HG03520 (cell line): ENCODE results near the gene LCN10.
A peak's percentile ranks its signal among the peaks of the same experiment; 100 is the strongest.
"Not testable (repeated sequence)": the region's sequence is repeated elsewhere in the genome, so short reads cannot be mapped to it uniquely, and the experiment has no call there.

Experiments used
- ATAC-seq: cut with Tn5 transposase; IDR thresholded peaks from one replicate; pipeline ENCODE4 v1.9.1; 2021; ENCODE audit warnings: mild to moderate bottlenecking, moderate library complexity; ENCODE audit not compliant: unreplicated experiment

The LCN10 gene

DNA sequence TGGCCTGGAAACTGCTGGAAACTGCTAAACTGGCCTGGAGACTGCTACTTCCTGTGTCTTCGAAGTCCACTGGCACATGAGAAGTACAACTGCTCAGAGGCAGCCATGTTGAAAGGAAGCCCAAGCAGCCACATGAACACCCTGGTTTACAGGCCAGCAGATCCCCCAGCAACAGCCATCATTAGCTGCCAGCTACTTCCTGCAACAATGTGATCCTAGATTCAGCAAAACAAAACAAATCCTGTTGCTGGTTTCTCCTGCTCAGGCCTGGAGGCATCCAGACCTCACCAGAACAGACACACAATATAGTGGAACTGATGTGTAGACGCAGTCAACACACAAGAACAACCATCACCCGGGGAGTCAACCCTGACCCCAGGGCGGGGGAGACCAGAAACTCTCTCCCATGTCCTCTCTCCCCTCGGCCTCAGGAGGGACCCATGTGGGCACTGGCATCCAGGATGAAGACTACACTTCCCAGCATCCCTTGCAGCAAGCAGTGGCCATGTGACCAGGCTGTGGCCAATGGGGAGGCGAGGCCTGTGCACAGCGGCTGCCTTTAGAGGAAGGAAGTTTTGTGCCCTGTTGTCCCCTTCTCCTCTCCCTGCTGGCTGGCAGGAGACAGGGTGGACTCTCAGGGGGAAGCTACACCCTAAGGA is 30.8 kb upstream of the LCN10 start:
- no peak for ATAC-seq

DNA sequence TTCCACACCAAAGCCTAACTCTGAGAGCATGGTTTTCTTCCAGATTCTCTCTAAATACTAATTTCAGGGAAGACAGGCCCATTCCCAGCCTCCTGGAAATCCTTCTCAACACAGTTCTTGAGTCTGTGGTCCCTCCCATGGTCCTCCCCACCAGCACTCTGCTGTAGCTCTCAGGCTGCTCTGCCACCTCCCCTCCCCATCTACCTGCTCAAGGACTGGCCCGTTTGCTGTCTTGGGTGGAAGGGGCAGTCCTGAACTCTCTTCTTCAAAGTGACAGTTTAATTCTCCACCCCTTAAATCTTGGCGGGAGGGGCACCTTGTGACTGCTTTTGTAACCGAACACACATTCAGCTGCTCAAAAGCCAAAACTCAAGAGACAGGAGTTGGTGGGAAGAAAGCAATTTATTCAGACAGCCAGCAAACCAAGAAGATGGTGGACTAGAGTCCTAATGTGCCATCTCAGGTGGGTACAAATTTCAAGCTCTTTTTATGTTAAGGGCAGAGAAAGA is 29.2 kb upstream of the LCN10 start:
- ATAC-seq: no peak

DNA sequence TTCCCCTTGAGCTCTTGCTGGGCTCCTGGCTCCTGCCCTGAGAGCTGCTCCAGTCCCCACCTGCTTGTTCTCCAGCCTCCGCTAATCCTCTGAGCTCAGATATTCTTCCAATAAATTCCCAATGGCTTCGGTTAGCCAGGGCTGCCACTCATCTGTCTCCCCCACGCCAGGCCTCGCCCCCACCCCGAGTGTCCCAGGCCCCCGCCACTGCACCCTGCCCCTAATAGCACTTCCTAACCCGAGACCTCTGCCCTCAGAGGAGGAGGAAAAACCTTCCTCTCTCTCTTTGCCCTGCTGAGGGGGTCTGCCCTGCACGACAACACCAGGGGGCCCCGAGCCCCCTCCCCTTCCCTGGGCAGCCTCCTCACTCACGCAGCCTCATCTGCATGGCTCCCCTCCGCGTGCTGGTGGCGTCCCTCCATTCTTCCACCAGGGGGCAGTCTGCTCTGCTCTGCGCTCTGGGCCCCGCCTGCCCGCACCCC is 27.0 kb upstream of the LCN10 start:
- no peak for ATAC-seq

DNA sequence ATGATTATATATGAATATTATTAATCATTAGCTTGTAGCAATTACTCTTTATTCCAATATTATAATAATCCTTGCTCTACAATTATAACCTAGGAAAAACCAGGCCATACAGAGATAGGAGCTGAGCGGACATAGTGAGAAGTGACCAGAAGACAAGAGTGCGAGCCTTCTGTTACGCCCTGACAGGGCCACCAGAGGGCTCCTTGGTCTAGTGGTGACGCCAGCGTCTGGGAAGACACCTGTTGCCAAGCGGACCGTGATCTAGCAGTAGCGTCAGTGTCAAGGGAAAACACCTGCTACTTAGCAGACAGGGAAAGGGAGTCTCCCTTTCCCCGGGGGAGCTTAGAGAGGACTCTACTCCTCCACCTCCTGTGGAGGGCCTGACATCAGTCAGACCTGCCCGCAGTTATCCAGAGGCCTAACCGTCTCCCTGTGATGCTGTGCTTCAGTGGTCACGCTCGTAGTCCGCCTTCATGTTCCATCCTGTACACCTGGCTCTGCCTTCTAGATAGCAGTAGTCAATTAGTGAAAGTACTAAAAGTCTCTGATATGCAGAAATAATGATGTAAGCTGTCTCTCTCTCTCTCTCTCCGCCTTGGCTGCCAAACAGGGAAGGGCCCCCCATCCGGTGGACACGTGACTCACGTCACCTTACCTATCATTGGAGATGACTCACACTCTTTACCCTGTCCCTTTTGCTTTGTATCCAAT is 23.8 kb upstream of the LCN10 start:
- ATAC-seq: not testable (repeated sequence)

DNA sequence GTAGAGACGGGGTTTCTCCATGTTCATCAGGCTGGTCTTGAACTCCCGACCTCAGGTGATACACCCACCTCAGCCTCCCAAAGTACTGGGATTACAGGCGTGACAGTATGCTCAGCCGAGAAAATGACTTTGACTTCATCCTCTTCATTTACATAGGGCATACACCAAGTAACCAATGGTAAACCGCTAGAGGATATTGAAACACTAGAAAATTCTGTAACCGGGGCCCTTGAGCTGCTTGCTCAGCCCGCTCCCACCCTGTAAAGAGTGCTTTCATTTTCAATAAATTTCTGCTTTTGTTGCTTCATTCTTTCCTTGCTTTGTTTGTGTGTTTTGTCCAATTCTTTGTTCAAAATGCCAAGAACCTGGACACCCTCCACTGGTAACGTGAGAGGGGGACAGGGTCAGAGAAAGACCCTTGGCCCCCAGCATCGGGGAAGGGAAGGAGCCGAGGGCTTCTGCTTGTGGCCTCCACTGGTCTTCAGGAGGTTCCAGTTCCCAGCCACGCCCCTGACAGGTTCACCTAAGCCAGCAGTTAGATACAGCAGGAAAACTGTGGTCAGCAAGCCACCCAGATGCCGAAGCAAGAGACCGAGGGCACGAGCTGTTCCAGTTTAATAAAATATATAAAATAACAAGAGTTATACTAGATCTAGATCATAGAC is 23.1 kb upstream of the LCN10 start:
- ATAC-seq: peak; percentile 53

DNA sequence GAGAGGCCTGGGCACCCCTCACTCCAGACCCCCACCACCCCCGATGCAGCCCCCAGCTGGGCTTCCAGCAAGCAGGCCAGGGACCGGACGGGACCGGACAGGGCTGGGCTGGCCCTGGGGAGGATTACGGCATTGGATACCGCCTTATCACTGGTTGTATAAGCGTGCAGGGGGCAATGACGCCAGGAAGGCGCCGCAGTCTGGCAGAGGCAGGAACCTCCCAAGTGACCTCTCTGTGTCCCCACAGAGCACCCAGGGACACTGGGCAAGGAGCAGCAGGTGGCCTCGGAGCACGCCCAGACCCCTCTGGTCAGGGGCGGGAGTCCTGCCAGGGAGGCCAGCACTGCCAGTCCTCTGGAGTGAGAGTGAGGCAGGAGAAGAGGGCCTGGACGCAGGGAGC is 22.3 kb upstream of the LCN10 start:
- no peak for ATAC-seq

DNA sequence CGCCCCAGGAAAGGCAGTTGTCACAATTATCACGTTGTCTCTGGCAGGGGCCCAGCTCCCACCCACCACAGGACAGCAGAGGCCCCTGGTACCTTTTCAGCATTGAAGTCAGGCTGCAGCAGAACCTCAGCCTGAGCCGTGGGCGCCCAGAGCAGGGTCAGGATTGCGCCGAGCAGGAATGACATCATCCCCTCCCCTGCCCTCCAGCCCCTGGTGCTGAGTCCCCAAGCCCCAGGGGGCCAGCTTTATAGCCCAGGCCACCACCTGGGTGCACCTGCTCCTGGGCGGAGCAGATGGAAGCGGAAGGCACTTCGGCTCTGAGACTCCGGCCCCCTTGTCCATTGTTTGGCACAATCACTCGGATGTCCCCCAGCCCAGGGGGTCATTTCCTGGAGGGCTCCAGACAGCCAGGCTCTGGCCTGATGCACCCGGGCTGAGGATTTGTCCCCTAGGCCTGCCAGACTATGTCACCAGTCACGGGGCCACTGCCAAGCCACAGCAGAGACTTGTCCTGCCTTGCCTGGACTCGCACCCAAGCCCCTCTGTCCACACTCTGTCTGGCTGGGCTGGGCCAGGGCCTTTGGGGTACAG is 21.7 kb upstream of the LCN10 start, which contains the start of gene LCN15:
TSS of gene LCN15 (minus strand) at position 218 of the 591 bp plus-strand sequence. CDS start at position 188, 30 bp downstream.
- ATAC-seq: no peak

DNA sequence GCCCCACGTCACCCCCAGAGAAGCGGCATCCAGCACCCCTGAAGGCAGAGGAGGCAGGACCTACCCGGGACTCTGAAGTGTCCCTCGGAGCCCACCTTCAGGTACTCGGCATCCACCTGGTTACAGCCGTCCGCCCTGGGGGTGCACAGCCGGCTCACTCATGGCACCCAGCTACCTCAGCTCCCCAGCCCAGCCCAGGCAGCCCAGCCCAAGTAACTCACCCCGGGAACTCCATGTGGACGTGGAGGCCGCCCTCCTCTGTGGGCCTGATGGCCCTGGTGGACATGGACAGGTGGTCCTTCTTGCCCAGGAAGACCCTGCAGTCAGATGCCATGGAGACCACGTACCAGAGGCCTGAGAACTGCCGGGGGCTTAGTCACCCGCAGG is 20.9 kb upstream of the LCN10 start:
- no peak for ATAC-seq

DNA sequence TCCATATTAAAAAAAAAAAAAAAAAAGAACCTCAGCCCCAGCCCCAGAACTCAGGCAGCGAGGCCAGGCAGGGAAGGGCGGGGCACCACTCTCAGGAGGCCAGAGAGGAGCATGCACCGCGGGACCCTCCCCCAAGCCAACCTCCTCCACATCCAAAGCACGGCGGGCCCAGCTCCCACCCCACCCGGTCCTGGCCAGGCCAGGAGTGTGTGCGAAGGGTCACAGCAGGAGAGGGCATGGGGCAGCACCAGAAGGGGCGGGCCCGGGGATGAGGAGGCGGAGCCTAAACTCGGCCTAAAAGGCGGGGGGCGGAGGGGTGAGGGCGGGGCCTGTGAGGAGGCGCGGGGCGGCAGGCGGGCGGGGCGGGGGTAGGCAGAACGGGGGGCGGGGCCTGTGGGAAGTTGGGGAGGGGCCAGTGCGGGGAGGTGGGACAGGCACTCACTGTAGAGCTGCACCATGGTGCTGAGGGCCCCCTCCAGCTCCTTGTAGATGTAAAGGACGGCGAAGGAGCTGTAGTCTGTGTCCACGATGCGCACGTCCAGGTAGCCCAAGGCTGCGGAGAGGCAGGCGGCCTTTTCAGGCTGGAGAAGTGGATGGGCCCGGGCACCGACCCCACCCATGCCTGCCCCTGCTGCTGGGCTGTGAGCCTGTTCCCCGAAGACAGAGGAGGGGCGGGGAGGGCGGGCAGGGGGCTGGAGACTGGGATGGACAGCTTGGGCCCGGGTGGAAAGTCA is 20.3 kb upstream of the LCN10 start:
- no peak for ATAC-seq

DNA sequence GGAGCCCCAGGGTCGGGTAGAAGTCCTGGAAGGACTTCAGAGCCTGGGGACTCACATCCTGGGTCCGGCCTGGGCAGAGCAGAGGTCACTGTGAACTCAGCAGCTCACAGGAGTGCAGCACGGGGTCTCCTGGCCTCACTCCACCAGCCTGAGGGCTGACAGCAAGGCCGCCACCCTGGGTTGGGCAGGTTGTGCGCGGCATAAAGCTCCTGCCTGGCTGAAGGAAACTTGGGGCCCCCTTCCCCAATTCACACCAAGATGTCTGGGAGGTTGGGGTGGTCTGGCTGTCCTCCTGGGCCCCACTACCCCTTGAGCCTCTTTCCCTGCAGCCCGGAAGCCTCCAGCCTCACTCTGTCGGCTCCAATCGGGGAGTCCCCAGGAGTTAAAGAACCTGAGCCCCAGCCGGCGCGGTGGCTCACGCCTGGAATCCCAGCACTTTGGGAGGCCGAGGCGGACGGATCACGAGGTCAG is 19.5 kb upstream of the LCN10 start:
- no peak for ATAC-seq

DNA sequence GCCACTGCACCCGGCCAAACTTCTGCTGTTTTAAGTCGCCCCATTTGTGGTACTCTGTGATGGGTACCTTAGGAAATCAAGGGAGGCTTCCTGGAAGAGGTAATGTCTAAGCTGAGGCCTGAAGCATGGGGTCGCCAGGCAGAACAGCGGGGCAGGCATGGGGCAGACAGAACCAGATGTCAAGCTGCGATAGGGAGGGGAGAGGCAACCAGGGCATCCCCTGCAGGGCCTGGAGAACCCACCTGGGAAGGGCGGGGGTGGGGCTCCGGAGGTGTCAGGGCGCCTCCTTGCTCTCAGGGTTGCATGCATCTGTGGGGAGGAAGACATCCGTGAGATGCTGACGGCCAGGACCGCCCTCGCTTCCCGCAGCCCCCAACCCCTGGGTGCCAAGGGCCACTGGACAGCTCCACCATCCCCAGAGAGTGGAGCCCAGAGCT is 18.8 kb upstream of the LCN10 start:
- no peak for ATAC-seq

DNA sequence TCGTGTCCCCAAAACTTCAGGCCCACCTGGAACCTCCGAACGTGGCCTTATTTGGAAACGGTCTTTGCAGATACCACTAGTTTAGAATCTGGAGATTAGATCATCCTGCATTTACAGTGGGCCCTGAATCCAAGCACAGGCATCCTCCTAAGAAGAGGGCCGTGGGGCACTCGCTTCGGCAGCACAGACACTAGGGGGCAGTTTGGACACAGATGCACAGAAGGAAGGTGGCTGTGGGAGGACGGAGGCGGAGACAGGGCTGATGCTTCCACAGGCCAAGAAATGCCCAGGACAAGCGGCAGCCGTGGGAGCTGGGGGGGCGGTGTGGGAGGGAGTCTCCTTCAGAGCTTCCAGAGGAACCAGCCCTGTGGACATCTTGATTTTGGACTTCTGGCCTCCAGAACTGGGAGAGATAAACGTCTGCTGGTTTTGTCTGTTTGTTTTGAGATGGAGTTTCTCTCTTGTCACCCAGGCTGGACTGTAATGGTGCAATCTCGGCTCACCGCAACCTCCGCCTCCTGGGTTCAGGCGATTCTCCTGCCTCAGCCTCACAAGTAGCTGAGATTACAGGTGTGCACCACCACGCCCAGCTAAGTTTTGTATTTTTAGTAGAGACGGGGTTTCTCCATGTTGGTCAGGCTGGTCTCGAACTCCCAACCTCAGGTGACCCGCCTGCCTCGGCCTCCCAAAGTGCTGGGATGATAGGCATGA is 18.2 kb upstream of the LCN10 start:
- not testable (repeated sequence) for ATAC-seq

DNA sequence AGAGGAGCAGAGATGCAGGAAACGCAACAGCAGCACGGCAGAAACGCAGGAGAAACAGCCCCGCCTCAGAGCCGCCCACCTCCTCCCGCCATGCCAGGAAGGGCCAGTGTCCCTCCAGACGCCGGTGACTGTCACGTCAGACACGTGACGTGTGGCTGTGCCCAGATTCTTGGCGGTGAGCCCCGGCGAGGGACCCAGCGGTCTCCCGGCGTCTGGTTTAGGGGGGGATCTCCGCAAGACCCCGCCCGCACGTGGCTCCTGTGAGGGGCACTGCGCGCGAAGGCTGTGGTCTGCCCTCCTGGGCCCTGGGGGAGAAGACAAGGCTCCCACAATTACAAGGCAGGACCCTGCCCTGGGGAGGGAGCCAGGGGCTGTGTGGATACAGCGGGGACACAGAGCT is 17.7 kb upstream of the LCN10 start:
- ATAC-seq: no peak

DNA sequence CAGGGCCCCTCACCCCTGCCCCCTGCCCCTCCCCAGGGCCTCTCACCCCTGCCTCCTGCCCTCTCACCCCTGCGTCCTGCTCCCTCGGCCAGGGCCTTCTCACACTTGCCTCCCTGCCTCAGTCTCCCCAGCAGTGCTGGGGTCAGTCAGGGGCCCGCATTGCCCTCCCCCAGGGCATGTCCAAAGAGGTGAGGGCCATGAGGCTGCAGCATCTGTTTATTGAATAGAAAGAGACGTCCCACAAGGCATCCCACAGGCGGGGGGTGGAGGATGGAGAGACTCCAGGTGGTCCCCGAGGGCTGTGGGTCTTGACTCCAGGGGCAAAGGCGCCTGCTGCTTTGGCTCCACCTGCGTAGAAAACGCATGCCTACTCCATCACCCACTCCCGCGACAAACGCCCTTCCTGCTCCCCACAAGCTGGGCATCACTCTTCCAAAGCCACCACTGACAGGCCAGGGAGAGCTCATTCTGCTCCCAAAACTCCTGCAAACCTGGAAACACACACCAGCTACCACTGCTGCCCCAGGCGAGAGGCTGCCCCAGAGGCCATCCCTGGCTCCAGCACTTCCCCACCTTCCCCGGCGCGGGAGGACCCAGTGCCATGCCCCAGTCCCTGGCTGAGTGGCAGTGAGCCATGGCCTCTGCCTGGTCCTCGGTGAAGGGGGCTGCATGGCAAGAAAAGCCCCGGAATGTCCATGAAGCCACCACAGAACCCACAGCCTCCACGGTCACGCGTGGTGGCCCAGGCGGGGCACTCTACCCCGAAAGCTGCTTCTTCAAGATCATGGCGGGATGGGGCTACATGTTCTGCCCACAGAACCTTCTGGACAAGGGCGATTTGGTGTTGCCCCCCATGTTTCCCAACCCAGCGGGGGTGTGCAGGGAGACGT is 16.9 kb upstream of the LCN10 start:
- no peak for ATAC-seq

DNA sequence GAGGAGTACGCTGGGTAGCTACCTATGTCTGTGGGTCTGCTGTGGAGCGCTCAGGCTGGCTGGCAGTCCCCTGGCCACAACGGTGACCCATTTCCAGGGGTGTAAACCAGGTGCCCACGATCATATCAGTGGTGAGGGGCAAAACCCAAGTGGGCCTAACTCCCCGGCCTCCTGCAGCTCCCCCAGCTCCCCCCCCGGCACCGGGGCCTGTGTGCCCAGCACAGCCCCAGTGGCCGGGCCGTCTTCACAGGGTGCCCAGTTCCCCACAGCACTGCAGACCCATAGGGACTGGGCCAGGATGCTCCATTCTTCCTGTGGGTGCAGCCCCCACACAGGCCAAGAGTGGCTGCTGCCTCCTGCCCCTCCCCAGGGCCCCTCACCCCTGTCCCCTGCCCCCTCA is 16.3 kb upstream of the LCN10 start:
- ATAC-seq: no peak

DNA sequence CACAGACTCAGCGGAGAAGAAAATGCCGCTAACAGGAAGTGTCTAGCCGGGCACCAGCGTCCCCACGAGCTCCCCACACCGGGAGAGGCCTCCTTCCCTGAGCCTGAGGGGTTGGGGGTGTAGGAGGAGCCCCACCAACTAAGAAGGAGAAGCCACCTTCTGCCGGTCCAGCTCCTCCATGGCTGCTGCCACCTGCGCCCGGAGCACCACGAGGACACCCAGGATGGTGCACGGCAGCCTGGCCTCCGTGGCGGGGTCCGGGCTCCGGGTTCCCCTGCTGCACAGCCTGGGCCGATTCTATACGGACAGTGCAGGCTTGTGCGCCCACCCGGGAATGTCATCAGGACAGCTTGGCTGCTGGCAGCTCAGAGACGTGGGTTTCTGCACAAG is 15.0 kb upstream of the LCN10 start:
- no peak for ATAC-seq

DNA sequence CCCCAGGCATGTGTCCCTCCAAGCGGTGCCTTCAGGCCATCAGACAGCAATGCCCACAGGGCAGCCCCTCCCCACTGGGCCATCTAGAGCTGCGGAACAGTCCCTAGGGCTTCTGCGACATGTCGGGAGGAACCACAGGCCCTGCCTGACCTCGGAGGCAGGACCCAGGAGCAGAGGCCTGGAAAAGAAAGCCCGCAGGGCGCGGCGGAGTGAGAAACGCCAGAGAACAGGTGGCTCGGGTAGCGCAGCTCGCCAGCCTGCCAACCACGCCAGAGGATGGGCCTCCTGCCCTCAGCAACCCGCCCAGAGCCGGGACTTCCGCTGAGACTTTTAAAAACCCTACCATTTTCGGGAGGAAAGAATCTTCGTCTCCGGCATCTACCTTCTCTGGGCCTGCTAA is 14.6 kb upstream of the LCN10 start:
- no peak for ATAC-seq

DNA sequence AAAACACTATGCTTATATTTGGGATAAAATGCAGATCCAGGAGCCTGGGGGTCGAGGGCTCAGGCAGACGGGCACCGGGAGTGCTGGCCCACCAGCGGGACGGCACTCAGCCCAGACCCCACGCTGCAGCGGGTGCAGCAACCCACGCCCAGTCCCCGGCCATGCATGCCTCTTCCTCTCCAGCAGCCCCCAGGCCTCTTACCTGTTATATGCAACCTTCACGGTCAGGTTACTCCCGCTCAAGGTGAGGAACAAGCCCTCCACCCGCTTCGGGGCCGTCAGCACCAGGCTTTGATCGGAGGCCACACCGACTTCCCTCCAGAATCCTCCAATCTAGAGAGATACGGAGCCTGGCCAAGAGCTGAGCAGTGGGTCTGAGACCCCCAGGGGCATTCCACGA is 14.1 kb upstream of the LCN10 start:
- ATAC-seq: no peak

DNA sequence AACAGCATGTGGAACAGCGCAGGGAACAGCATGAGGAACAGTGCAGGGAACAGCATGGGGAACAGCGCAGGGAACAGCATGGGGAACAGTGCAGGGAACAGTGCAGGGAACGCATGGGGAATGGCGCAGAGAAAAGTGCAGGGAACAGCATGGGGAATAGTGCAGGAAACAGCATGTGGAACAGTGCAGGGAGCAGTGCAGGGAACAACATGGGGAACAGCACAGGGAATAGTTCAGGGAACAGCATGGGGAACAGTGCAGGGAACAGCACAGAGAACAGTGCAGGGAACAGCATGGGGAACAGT is 13.3 kb upstream of the LCN10 start:
- ATAC-seq: no peak
